Stomach (tissue), 9 donors: ENCODE results near the gene PIPOX. TPM values are rescaled to one million over a fixed set of nuclear protein-coding genes. Genes with fewer than 3 reads are reported as not detected.
A peak's percentile ranks its signal among the peaks of the same experiment; 100 is the strongest.
"Not testable (repeated sequence)": the region's sequence is repeated elsewhere in the genome, so short reads cannot be mapped to it uniquely, and the experiment has no call there.

Experiments
- DNase-seq, 2 donors: peaks; one replicate each; pipeline versions ENCODE4 v3.0.0 to v3.0.0-alpha.2; 2013 to 2019
- H3K27ac ChIP-seq, 5 donors: fragments of 200-600 bp in 4 of 5; sonication (generic) in 4 of 5; one replicate each; pipeline ENCODE4 v1.5.1; 2013 to 2019; ENCODE audit warnings: mild to moderate bottlenecking in 1 of 5, moderate library complexity in 1 of 5
- H3K27me3 ChIP-seq, 3 donors: fragments of 200-600 bp; sonication (generic); one replicate each; pipeline ENCODE4 v1.5.1; 2017 to 2019; ENCODE audit warnings: mixed run types in 1 of 3
- H3K36me3 ChIP-seq, 4 donors: fragments of 200-600 bp; sonication (generic); 1 replicate in 3 of 4; 2 replicates in 1 of 4; pipeline ENCODE4 v1.5.1; 2016 to 2019
- H3K4me1 ChIP-seq, 4 donors: fragments of 200-600 bp; sonication (generic); one replicate each; pipeline ENCODE4 v1.5.1; 2016 to 2019
- H3K4me3 ChIP-seq, 4 donors: fragments of 200-600 bp; sonication (generic) in 3 of 4; one replicate each; pipeline ENCODE4 v1.5.1; 2016 to 2019; ENCODE audit warnings: mild to moderate bottlenecking in 1 of 4
- H3K9me3 ChIP-seq, 4 donors: fragments of 200-600 bp; sonication (generic); one replicate each; pipeline ENCODE4 v1.5.1; 2016 to 2019
- CTCF ChIP-seq, 7 experiments: fragments of 450-650 bp in 4 of 7; fragments of 200-600 bp in 3 of 7; sonication (generic) in 3 of 7; IDR thresholded peaks; one replicate each; pipeline ENCODE4 v1.5.1; 2016 to 2019; ENCODE audit warnings: antibody characterized with exemption in 7 of 7, control low read depth in 2 of 7, mild to moderate bottlenecking in 1 of 7
- EP300 ChIP-seq: sonication (generic); formaldehyde crosslinking; IDR thresholded peaks from one replicate; pipeline ENCODE4 v1.6.1; 2017; ENCODE audit warnings: antibody characterized with exemption
- POLR2A ChIP-seq, 4 donors: fragments of 450-650 bp; IDR thresholded peaks; one replicate each; pipeline ENCODE4 v1.6.1; 2016; ENCODE audit warnings: antibody characterized with exemption in 4 of 4, control low read depth in 2 of 4, mild to moderate bottlenecking in 1 of 4, moderate library complexity in 1 of 4
- POLR2AphosphoS5 ChIP-seq, 3 donors: sonication (generic); formaldehyde crosslinking; IDR thresholded peaks; one replicate each; pipeline ENCODE4 v1.6.1; 2016; ENCODE audit warnings: antibody characterized with exemption in 3 of 3
- WGBS, 5 donors: extraction: QIAGEN DNeasy Blood & Tissue Kit in 3 of 5; methylation state at CpG; one replicate each; pipeline versions ENCODE4 v1.1.5 to v1.1.7; 2013 to 2018; 5-methylcytosine and 5-hydroxymethylcytosine counted together
- intact Hi-C: fragments of 100-400 bp; cut with DNase I; formaldehyde crosslinking; loops from one replicate; pipeline ENCODE4 v1.15.1; 2023; ENCODE audit warnings: low total_unique reads
- polyA plus RNA-seq, 3 donors: library from polyadenylated mRNA; stranded (reverse); fragments of 200-250 nt; gene quantifications; one replicate each; pipeline ENCODE4 v1.2.3, GENCODE V29; 2013
- total RNA-seq, 5 donors: library from RNA; depleted of rRNA; stranded (reverse); fragments of >200 nt; gene quantifications; one replicate each; pipeline versions ENCODE4 v1.1.0 to v1.2.3, GENCODE V29; 2014 to 2016
- donor health status: healthy with polysubstance abuse.
- donor health status: Bipolar disorder and iron deficiency.
- donor health status: healthy.

The PIPOX gene
- total and polyA plus RNA-seq, 8 donors, result 0.31 to 13.8 (median 1.8) TPM; not detected in 1

- peak; percentile 40 to 83 for DNase-seq
- WGBS, 5 donors, result 61 to 70% (median 62%) methylated on average over 18 to 21 of the region's 21 CpGs
- intact Hi-C loops, result no loop called here
- Histone ChIP-seq H3K4me1 (peaks cover 0 to 8% (median 3%) of the 10 kb centered on the region in 4 donors), H3K27me3 (no peaks in the 10 kb centered on the region), H3K4me3 (no peak overlapping the region), H3K27ac (no peak overlapping the region), H3K9me3 (no peaks in the 10 kb centered on the region), H3K36me3 (peaks cover 67 to 100% (median 99%) of the 10 kb centered on the region in 4 donors)
- no peak for TF ChIP-seq POLR2A (IDR thresholded peaks at IDR 0.05)
- TF ChIP-seq POLR2AphosphoS5 (IDR thresholded peaks at IDR 0.05), result no peak
- TF ChIP-seq EP300, result no peak
- no peak for TF ChIP-seq CTCF (IDR thresholded peaks at IDR 0.05)
Measured at GRCh38 chr17:29084541-29085146, 41.7 kb downstream of the PIPOX start.

GRCh38 chr17:29085223-29085622 is 42.3 kb downstream of the PIPOX start:
- H3K36me3 ChIP-seq, result peaks cover 71 to 100% (median 99%) of the 10 kb centered on the region in 4 donors
- 69 to 86% (median 81%) methylated on average over 12 of the region's 12 CpGs for WGBS, 5 donors
- H3K4me1 ChIP-seq, result peaks cover 0 to 8% (median 3%) of the 10 kb centered on the region in 4 donors
- intact Hi-C loops, result no loop called here
- H3K27me3 ChIP-seq, result no peaks in the 10 kb centered on the region
- H3K9me3 ChIP-seq, result no peaks in the 10 kb centered on the region
- H3K27ac ChIP-seq, result no peak overlapping the region
- no peak for DNase-seq
- H3K4me3 ChIP-seq, result no peak overlapping the region
- no peak for TF ChIP-seq POLR2AphosphoS5 (IDR thresholded peaks at IDR 0.05)
- TF ChIP-seq EP300, result no peak
- TF ChIP-seq POLR2A (IDR thresholded peaks at IDR 0.05), result no peak
- TF ChIP-seq CTCF (IDR thresholded peaks at IDR 0.05), result no peak

GRCh38 chr17:29086628-29087332 is 43.8 kb downstream of the PIPOX start:
- TF ChIP-seq POLR2AphosphoS5 (IDR thresholded peaks at IDR 0.05) (no peak), CTCF (IDR thresholded peaks at IDR 0.05) (no peak), EP300 (no peak), POLR2A (IDR thresholded peaks at IDR 0.05) (no peak)
- 88 to 94% (median 92%) methylated on average over 19 of the region's 19 CpGs for WGBS, 5 donors

GRCh38 chr17:29088782-29089181 is 45.8 kb downstream of the PIPOX start:
- H3K27me3 ChIP-seq, H3K4me1 ChIP-seq, H3K4me3 ChIP-seq, H3K27ac ChIP-seq, DNase-seq, H3K9me3 ChIP-seq, intact Hi-C loops: not testable (repeated sequence)
- 89 to 99% (median 96%) methylated on average over 3 of the region's 3 CpGs for WGBS, 5 donors
- peaks cover 76 to 100% (median 100%) of the 10 kb centered on the region in 4 donors for H3K36me3 ChIP-seq

More at GRCh38 chr17:29086628-29087332, 43.8 kb downstream of the PIPOX start:
- Histone ChIP-seq H3K27me3 (no peaks in the 10 kb centered on the region), H3K4me3 (no peak overlapping the region), H3K27ac (no peak overlapping the region), H3K4me1 (peaks cover 0 to 8% (median 3%) of the 10 kb centered on the region in 4 donors), H3K36me3 (peaks cover 69 to 100% (median 99%) of the 10 kb centered on the region in 4 donors), H3K9me3 (no peaks in the 10 kb centered on the region)
- intact Hi-C loops, result no loop called here
- no peak for DNase-seq
